Keratinocyte (primary cell): Measurements from ENCODE around the gene KLF6. TPM values are rescaled to one million over a fixed set of nuclear protein-coding genes. Genes with fewer than 3 reads are reported as not detected.

Experiments used
- DNase-seq: peaks from one replicate; pipeline ENCODE4 v3.0.0-alpha.2; 2011; ENCODE audit warnings: low read depth, missing footprints, low spot score
- FAIRE-seq: peaks from 2 replicates; lab custom pipeline; 2011; peaks lifted over from hg19 to GRCh38; lab: Jason Lieb, UNC
- H2AFZ ChIP-seq: 2 replicates; pipeline ENCODE4 v1.6.0; 2012; ENCODE audit warnings: low read length, control low read depth, inconsistent platforms; ENCODE audit not compliant: control insufficient read depth
- H3K27ac ChIP-seq: 2 replicates; pipeline ENCODE4 v1.5.1; 2011; ENCODE audit warnings: low read length; ENCODE audit not compliant: control insufficient read depth, insufficient read depth
- H3K27me3 ChIP-seq: 3 replicates; pipeline ENCODE4 v1.6.0; 2011; ENCODE audit warnings: low read length; ENCODE audit not compliant: control insufficient read depth, insufficient read depth; ENCODE audit errors: extremely low read depth
- H3K36me3 ChIP-seq, 2 experiments: 2 replicates in 1 of 2; 3 replicates in 1 of 2; pipeline ENCODE4 v1.5.1; 2011; ENCODE audit warnings: low read length in 2 of 2, mild to moderate bottlenecking in 1 of 2; ENCODE audit not compliant: control insufficient read depth in 2 of 2, insufficient read depth in 2 of 2; ENCODE audit errors: extremely low read depth in 1 of 2
- H3K4me1 ChIP-seq: 3 replicates; pipeline ENCODE4 v1.5.1; 2011; ENCODE audit warnings: low read length; ENCODE audit not compliant: control insufficient read depth, insufficient read depth; ENCODE audit errors: extremely low read depth
- H3K4me2 ChIP-seq: 3 replicates; pipeline ENCODE4 v1.6.0; 2011; ENCODE audit warnings: low read depth, low read length; ENCODE audit not compliant: control insufficient read depth, insufficient read depth; ENCODE audit errors: extremely low read depth
- H3K4me3 ChIP-seq, 3 experiments: fragments of 200-600 bp in 1 of 3; sonication (generic) in 1 of 3; 2 replicates in 2 of 3; 3 replicates in 1 of 3; pipeline ENCODE4 v1.5.1; 2011 to 2016; ENCODE audit warnings: low read length in 3 of 3, mild to moderate bottlenecking in 3 of 3, control low read depth in 2 of 3, inconsistent platforms in 1 of 3, low read depth in 1 of 3, mixed read lengths in 1 of 3, mixed run types in 1 of 3, moderate library complexity in 1 of 3; ENCODE audit not compliant: control insufficient read depth in 2 of 3, insufficient read depth in 2 of 3; ENCODE audit errors: extremely low read depth in 1 of 3
- H3K79me2 ChIP-seq: 2 replicates; pipeline ENCODE4 v1.6.0; 2012; ENCODE audit warnings: low read length; ENCODE audit not compliant: control insufficient read depth, insufficient read depth
- H3K9ac ChIP-seq: 3 replicates; pipeline ENCODE4 v1.6.0; 2011; ENCODE audit warnings: low read length; ENCODE audit not compliant: control insufficient read depth, insufficient read depth; ENCODE audit errors: extremely low read depth
- H3K9me1 ChIP-seq: 3 replicates; pipeline ENCODE4 v1.6.0; 2011; ENCODE audit warnings: low read length; ENCODE audit not compliant: control insufficient read depth, insufficient read depth; ENCODE audit errors: extremely low read depth
- H3K9me3 ChIP-seq: 2 replicates; pipeline ENCODE4 v1.5.1; 2012; ENCODE audit warnings: low read depth, low read length; ENCODE audit not compliant: control insufficient read depth
- H4K20me1 ChIP-seq: 3 replicates; pipeline ENCODE4 v1.6.0; 2011; ENCODE audit warnings: low read length; ENCODE audit not compliant: control insufficient read depth, insufficient read depth; ENCODE audit errors: extremely low read depth
- CTCF ChIP-seq, 3 experiments: IDR thresholded peaks in 1 of 3; conservative IDR thresholded peaks in 1 of 3; optimal IDR thresholded peaks in 1 of 3; 2 replicates in 2 of 3; 3 replicates in 1 of 3; pipeline versions ENCODE3 to v1.5.1; 2011; ENCODE audit warnings: low read length in 3 of 3, mild to moderate bottlenecking in 3 of 3, moderate library complexity in 2 of 3, control low read depth in 1 of 3, inconsistent platforms in 1 of 3; ENCODE audit not compliant: insufficient read depth in 2 of 3; ENCODE audit errors: extremely low read depth in 1 of 3
- EZH2 ChIP-seq: IDR thresholded peaks from one replicate; pipeline ENCODE4 v1.6.1; 2012; ENCODE audit warnings: inconsistent platforms, mild to moderate bottlenecking, low read length, moderate library complexity
- dilution Hi-C: fragments of 300-500 bp; cut with MboI; formaldehyde crosslinking; loops from one replicate; pipeline ENCODE4 v1.7.0; 2020; ENCODE audit warnings: low sequenced_read_pairs; ENCODE audit not compliant: extremely low pct_ligation_motif_present
- polyA plus RNA-seq, 5 experiments: library from polyadenylated mRNA; depleted of rRNA in 3 of 5; stranded (reverse) in 3 of 5; stranded (forward) in 1 of 5; unstranded in 1 of 5; fragments of >200 nt; gene quantifications; 1 replicate in 1 of 5; 2 replicates in 3 of 5; 3 replicates in 1 of 5; pipeline versions ENCODE4 v1.2.1 to v1.2.3, GENCODE V29; 2011 to 2012; ENCODE audit warnings: missing spikeins in 2 of 5, low read depth in 1 of 5, low replicate concordance in 1 of 5

KLF6 gene
- polyA plus RNA-seq, 1 donor (not counting 4 experiments of a cell fraction or from before 2014, with no cell fraction given): 250 TPM

GRCh38 chr10:3782146-3782450, 2.9 kb downstream of the KLF6 start:
- H3K27me3 ChIP-seq: no peaks in the 10 kb centered on the region
- peak overlapping the region; percentile 96 for H3K9ac ChIP-seq
- no peaks in the 10 kb centered on the region for H3K9me3 ChIP-seq
- H4K20me1 ChIP-seq: peaks cover 44% of the 10 kb centered on the region
- dilution Hi-C loops: no loop called here
- peak overlapping the region; percentile 84 to 98 (median 90) for H3K4me3 ChIP-seq
- no peak overlapping the region for H2AFZ ChIP-seq
- DNase-seq (no peak), FAIRE-seq (no peak)
- peak overlapping the region; percentile 97 for H3K4me2 ChIP-seq
- TF ChIP-seq CTCF (optimal IDR thresholded peaks at IDR 0.05 in 1 of 3, IDR thresholded peaks at IDR 0.05 in 1 of 3, conservative IDR thresholded peaks at IDR 0.05 in 1 of 3; ENCODE audit: extremely low read depth in 1 of 3, insufficient read depth in 2 of 3, low read length in 3 of 3) (no peak), EZH2 (no peak)
- H3K27ac ChIP-seq: peak overlapping the region; percentile 100
- no peaks in the 10 kb centered on the region for H3K9me1 ChIP-seq
- H3K4me1 ChIP-seq: peaks cover 50% of the 10 kb centered on the region
- H3K36me3 ChIP-seq: peaks cover 46 to 64% of the 10 kb centered on the region in 2 experiments
- peaks cover 64% of the 10 kb centered on the region for H3K79me2 ChIP-seq

GRCh38 chr10:3781468-3782145, 3.4 kb downstream of the KLF6 start:
- DNase-seq (no peak), FAIRE-seq (no peak)
- dilution Hi-C loops: no loop called here
- peak overlapping the region; percentile 97 for H3K4me2 ChIP-seq
- H3K9me3 ChIP-seq: no peaks in the 10 kb centered on the region
- H3K4me3 ChIP-seq: peak overlapping the region; percentile 84 to 98 (median 90)
- peaks cover 46 to 64% of the 10 kb centered on the region in 2 experiments for H3K36me3 ChIP-seq
- H3K27ac ChIP-seq: peak overlapping the region; percentile 100
- peaks cover 55% of the 10 kb centered on the region for H3K4me1 ChIP-seq
- peak overlapping the region; percentile 96 for H3K9ac ChIP-seq
- peaks cover 64% of the 10 kb centered on the region for H3K79me2 ChIP-seq
- no peaks in the 10 kb centered on the region for H3K9me1 ChIP-seq
- H4K20me1 ChIP-seq: peaks cover 44% of the 10 kb centered on the region
- H3K27me3 ChIP-seq: no peaks in the 10 kb centered on the region
- no peak overlapping the region for H2AFZ ChIP-seq
- TF ChIP-seq EZH2: no peak
- peak; percentile 48 to 69 (median 51) for TF ChIP-seq CTCF (optimal IDR thresholded peaks at IDR 0.05 in 1 of 3, IDR thresholded peaks at IDR 0.05 in 1 of 3, conservative IDR thresholded peaks at IDR 0.05 in 1 of 3; ENCODE audit: extremely low read depth in 1 of 3, insufficient read depth in 2 of 3, low read length in 3 of 3)
